Measurements from ENCODE around the gene FSIP1. TPM values are rescaled to one million over a fixed set of nuclear protein-coding genes. Genes with fewer than 3 reads are reported as not detected.

FSIP1 gene
- total RNA-seq, 1 experiment from 2014 or later = 0.61 TPM

DNA sequence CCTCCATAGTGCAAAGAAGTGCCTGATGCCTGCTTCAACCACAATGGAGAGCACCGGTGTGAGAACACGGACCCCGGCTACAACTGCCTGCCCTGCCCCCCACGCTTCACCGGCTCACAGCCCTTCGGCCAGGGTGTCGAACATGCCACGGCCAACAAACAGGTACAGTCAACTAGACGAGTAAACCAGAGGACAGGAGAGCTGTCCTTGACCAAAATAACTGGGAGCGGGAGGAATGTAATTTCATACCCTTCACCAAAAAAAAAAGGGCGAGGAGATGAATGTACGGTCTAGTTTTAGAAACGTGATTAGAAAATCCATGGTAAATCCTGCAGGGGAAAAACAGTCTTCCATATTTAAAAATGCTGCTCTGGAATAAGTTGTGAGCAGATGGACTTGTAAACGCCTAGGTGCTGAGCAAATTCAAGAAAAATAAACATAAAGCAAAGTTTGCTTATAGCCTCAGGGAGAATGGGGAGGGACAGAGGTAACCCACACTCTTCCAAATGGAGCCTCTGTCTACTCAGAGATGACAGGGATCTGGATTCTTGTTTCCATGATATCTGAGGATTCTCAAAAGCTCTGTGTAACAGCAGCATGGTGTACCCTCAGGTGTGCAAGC lies 193.3 kb downstream of the FSIP1 start (continued):
- TF ChIP-seq, protein P1, sequence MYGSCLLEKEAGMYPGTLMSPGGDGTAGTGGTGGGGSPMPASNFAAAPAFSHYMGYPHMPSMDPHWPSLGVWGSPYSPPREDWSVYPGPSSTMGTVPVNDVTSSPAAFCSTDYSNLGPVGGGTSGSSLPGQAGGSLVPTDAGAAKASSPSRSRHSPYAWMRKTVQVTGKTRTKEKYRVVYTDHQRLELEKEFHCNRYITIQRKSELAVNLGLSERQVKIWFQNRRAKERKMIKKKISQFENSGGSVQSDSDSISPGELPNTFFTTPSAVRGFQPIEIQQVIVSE (CRISPR knock-in tag; IDR thresholded peaks at IDR 0.05; ENCODE audit: borderline replicate concordance) = no peak
- no peak for TF ChIP-seq GRHL2 (CRISPR knock-in tag; IDR thresholded peaks at IDR 0.05; ENCODE audit: insufficient replicate concordance, severe bottlenecking)
- TF ChIP-seq SMAD3 (CRISPR knock-in tag; IDR thresholded peaks at IDR 0.05; ENCODE audit: borderline replicate concordance) = no peak
- no peak for TF ChIP-seq KAT7 (CRISPR knock-in tag; IDR thresholded peaks at IDR 0.05; ENCODE audit: borderline replicate concordance)
- no peak for TF ChIP-seq ZNF671 (CRISPR knock-in tag; IDR thresholded peaks at IDR 0.05)
- no peak for TF ChIP-seq FOXP1 (CRISPR knock-in tag; IDR thresholded peaks at IDR 0.05; ENCODE audit: borderline replicate concordance)
- no peak for TF ChIP-seq ZNF121 (CRISPR knock-in tag; IDR thresholded peaks at IDR 0.05)
- TF ChIP-seq, protein P2, sequence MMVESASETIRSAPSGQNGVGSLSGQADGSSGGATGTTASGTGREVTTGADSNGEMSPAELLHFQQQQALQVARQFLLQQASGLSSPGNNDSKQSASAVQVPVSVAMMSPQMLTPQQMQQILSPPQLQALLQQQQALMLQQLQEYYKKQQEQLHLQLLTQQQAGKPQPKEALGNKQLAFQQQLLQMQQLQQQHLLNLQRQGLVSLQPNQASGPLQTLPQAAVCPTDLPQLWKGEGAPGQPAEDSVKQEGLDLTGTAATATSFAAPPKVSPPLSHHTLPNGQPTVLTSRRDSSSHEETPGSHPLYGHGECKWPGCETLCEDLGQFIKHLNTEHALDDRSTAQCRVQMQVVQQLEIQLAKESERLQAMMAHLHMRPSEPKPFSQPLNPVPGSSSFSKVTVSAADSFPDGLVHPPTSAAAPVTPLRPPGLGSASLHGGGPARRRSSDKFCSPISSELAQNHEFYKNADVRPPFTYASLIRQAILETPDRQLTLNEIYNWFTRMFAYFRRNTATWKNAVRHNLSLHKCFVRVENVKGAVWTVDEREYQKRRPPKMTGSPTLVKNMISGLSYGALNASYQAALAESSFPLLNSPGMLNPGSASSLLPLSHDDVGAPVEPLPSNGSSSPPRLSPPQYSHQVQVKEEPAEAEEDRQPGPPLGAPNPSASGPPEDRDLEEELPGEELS (CRISPR knock-in tag; IDR thresholded peaks at IDR 0.05) = no peak
- TF ChIP-seq, protein P3, sequence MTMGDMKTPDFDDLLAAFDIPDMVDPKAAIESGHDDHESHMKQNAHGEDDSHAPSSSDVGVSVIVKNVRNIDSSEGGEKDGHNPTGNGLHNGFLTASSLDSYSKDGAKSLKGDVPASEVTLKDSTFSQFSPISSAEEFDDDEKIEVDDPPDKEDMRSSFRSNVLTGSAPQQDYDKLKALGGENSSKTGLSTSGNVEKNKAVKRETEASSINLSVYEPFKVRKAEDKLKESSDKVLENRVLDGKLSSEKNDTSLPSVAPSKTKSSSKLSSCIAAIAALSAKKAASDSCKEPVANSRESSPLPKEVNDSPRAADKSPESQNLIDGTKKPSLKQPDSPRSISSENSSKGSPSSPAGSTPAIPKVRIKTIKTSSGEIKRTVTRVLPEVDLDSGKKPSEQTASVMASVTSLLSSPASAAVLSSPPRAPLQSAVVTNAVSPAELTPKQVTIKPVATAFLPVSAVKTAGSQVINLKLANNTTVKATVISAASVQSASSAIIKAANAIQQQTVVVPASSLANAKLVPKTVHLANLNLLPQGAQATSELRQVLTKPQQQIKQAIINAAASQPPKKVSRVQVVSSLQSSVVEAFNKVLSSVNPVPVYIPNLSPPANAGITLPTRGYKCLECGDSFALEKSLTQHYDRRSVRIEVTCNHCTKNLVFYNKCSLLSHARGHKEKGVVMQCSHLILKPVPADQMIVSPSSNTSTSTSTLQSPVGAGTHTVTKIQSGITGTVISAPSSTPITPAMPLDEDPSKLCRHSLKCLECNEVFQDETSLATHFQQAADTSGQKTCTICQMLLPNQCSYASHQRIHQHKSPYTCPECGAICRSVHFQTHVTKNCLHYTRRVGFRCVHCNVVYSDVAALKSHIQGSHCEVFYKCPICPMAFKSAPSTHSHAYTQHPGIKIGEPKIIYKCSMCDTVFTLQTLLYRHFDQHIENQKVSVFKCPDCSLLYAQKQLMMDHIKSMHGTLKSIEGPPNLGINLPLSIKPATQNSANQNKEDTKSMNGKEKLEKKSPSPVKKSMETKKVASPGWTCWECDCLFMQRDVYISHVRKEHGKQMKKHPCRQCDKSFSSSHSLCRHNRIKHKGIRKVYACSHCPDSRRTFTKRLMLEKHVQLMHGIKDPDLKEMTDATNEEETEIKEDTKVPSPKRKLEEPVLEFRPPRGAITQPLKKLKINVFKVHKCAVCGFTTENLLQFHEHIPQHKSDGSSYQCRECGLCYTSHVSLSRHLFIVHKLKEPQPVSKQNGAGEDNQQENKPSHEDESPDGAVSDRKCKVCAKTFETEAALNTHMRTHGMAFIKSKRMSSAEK (CRISPR knock-in tag; IDR thresholded peaks at IDR 0.05; ENCODE audit: borderline replicate concordance) = no peak
- no peak for TF ChIP-seq CREB1 (CRISPR knock-in tag; IDR thresholded peaks at IDR 0.05)
- TF ChIP-seq, protein P4, sequence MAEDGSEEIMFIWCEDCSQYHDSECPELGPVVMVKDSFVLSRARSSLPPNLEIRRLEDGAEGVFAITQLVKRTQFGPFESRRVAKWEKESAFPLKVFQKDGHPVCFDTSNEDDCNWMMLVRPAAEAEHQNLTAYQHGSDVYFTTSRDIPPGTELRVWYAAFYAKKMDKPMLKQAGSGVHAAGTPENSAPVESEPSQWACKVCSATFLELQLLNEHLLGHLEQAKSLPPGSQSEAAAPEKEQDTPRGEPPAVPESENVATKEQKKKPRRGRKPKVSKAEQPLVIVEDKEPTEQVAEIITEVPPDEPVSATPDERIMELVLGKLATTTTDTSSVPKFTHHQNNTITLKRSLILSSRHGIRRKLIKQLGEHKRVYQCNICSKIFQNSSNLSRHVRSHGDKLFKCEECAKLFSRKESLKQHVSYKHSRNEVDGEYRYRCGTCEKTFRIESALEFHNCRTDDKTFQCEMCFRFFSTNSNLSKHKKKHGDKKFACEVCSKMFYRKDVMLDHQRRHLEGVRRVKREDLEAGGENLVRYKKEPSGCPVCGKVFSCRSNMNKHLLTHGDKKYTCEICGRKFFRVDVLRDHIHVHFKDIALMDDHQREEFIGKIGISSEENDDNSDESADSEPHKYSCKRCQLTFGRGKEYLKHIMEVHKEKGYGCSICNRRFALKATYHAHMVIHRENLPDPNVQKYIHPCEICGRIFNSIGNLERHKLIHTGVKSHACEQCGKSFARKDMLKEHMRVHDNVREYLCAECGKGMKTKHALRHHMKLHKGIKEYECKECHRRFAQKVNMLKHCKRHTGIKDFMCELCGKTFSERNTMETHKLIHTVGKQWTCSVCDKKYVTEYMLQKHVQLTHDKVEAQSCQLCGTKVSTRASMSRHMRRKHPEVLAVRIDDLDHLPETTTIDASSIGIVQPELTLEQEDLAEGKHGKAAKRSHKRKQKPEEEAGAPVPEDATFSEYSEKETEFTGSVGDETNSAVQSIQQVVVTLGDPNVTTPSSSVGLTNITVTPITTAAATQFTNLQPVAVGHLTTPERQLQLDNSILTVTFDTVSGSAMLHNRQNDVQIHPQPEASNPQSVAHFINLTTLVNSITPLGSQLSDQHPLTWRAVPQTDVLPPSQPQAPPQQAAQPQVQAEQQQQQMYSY (CRISPR knock-in tag; IDR thresholded peaks at IDR 0.05) = no peak
- TF ChIP-seq SOX15 (CRISPR knock-in tag; IDR thresholded peaks at IDR 0.05) = no peak
- TF ChIP-seq, protein P5, sequence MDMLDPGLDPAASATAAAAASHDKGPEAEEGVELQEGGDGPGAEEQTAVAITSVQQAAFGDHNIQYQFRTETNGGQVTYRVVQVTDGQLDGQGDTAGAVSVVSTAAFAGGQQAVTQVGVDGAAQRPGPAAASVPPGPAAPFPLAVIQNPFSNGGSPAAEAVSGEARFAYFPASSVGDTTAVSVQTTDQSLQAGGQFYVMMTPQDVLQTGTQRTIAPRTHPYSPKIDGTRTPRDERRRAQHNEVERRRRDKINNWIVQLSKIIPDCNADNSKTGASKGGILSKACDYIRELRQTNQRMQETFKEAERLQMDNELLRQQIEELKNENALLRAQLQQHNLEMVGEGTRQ (CRISPR knock-in tag; IDR thresholded peaks at IDR 0.05) = no peak

DNA sequence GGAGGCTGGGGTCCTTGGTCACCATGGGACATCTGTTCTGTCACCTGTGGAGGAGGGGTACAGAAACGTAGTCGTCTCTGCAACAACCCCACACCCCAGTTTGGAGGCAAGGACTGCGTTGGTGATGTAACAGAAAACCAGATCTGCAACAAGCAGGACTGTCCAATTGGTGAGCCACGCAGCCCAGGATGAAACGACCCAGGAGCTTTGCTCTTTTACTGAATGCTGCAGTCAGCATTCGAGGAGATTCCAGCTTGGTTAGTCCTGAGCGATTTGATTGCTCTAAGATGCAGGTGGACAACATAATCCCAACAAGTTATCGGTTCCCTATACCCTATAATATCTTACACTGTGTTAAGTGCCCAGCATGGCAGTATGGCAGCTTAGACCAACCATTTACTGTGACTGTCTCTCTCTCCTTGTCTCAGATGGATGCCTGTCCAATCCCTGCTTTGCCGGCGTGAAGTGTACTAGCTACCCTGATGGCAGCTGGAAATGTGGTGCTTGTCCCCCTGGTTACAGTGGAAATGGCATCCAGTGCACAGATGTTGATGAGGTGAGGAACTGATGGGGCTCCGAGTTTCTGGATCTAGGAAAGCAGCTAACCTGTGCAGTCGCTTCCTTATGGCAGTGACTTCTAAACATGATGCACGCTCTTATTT lies 194.0 kb downstream of the FSIP1 start:
- no peak overlapping the region for H3K27ac Mint-ChIP-seq
- TF ChIP-seq RELA (CRISPR knock-in tag; IDR thresholded peaks at IDR 0.05; ENCODE audit: borderline replicate concordance) = no peak
- TF ChIP-seq, protein P6, sequence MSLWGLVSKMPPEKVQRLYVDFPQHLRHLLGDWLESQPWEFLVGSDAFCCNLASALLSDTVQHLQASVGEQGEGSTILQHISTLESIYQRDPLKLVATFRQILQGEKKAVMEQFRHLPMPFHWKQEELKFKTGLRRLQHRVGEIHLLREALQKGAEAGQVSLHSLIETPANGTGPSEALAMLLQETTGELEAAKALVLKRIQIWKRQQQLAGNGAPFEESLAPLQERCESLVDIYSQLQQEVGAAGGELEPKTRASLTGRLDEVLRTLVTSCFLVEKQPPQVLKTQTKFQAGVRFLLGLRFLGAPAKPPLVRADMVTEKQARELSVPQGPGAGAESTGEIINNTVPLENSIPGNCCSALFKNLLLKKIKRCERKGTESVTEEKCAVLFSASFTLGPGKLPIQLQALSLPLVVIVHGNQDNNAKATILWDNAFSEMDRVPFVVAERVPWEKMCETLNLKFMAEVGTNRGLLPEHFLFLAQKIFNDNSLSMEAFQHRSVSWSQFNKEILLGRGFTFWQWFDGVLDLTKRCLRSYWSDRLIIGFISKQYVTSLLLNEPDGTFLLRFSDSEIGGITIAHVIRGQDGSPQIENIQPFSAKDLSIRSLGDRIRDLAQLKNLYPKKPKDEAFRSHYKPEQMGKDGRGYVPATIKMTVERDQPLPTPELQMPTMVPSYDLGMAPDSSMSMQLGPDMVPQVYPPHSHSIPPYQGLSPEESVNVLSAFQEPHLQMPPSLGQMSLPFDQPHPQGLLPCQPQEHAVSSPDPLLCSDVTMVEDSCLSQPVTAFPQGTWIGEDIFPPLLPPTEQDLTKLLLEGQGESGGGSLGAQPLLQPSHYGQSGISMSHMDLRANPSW (CRISPR knock-in tag; conservative IDR thresholded peaks at IDR 0.05; ENCODE audit: low read depth) = no peak
- TF ChIP-seq ZNF423 (CRISPR knock-in tag; IDR thresholded peaks at IDR 0.05) = no peak
- TF ChIP-seq, protein P7, sequence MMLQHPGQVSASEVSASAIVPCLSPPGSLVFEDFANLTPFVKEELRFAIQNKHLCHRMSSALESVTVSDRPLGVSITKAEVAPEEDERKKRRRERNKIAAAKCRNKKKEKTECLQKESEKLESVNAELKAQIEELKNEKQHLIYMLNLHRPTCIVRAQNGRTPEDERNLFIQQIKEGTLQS (CRISPR knock-in tag; conservative IDR thresholded peaks at IDR 0.05) = no peak
- no peak for TF ChIP-seq PRRX2 (CRISPR knock-in tag; IDR thresholded peaks at IDR 0.05)
- H3K9me3 Mint-ChIP-seq = no peaks in the 10 kb centered on the region
- H3K36me3 Mint-ChIP-seq = peaks cover 100% of the 10 kb centered on the region
- no peak overlapping the region for H3K4me3 Mint-ChIP-seq
- H3K4me1 Mint-ChIP-seq = no peaks in the 10 kb centered on the region; the same call in 1 of the 2 replicates
- DNase-seq (ENCODE audit: low spot score) = no peak
- ChIA-PET CTCF (no interaction called here), POLR2A (no interaction called here)
- H3K27me3 Mint-ChIP-seq (ENCODE audit: low read depth) = no peaks in the 10 kb centered on the region
- ATAC-seq = no peak
